IMR-90 (cell line): Measurements from ENCODE around the gene ANO1. TPM values are rescaled to one million over a fixed set of nuclear protein-coding genes. Genes with fewer than 3 reads are reported as not detected.

ENCODE experiments used
- ATAC-seq: fragments of 200-7000 bp; cut with Tn5 transposase; 2 replicates; pipeline ENCODE4 v1.9.1; 2020; ENCODE audit warnings: low read depth, mild to moderate bottlenecking, moderate library complexity
- BruUV-seq: library from RNA; stranded (reverse); fragments of 400-500 nt; replicated peaks from 2 replicates; lab custom pipeline; 2021; lab: Mats Ljungman, UMichigan
- CTCF ChIA-PET: fragments of 300-600 bp; formaldehyde crosslinking; extraction: SDS; loops from one replicate; lab custom pipeline; 2021; ENCODE audit warnings: antibody characterized with exemption; lab: Yijun Ruan, JAX
- POLR2A ChIA-PET: fragments of 300-600 bp; sonication (Branson Sonifier 250); formaldehyde crosslinking; loops from one replicate; lab custom pipeline; 2022; ENCODE audit warnings: antibody characterized with exemption; ENCODE audit not compliant: unreplicated experiment; lab: Charles Lee
- DNase-seq: peaks from one replicate; pipeline ENCODE4 v3.0.0; 2013
- H2AFZ ChIP-seq: replicated peaks from 2 replicates; pipeline ENCODE3; 2013; ENCODE audit warnings: low read length, mild to moderate bottlenecking; ENCODE audit not compliant: poor library complexity
- H2AK5ac ChIP-seq: 2 replicates; pipeline ENCODE4 v1.6.1; 2013; ENCODE audit warnings: low read depth, low read length, inconsistent platforms
- H2AK9ac ChIP-seq: replicated peaks from 2 replicates; pipeline ENCODE3; 2013; ENCODE audit warnings: mild to moderate bottlenecking, low read depth, low read length, moderate library complexity; ENCODE audit not compliant: poor library complexity
- H2BK120ac ChIP-seq: 2 replicates; pipeline ENCODE4 v1.6.1; 2013; ENCODE audit warnings: low read depth, low read length, inconsistent platforms
- H2BK15ac ChIP-seq: 3 replicates; pipeline ENCODE4 v1.6.1; 2013; ENCODE audit warnings: low read depth, low read length, inconsistent platforms
- H2BK20ac ChIP-seq: 2 replicates; pipeline ENCODE4 v1.6.1; 2013; ENCODE audit warnings: low read depth, mild to moderate bottlenecking, inconsistent platforms, low read length, moderate library complexity
- H2BK5ac ChIP-seq: 2 replicates; pipeline ENCODE4 v1.6.1; 2013; ENCODE audit warnings: mild to moderate bottlenecking, low read depth, low read length, inconsistent platforms; ENCODE audit not compliant: poor library complexity, severe bottlenecking
- H3K14ac ChIP-seq: replicated peaks from 2 replicates; pipeline ENCODE4 v1.6.1; 2013; ENCODE audit warnings: low read depth, low read length, inconsistent platforms
- H3K18ac ChIP-seq: 2 replicates; pipeline ENCODE4 v1.6.1; 2013; ENCODE audit warnings: low read depth, low read length, control low read depth
- H3K23ac ChIP-seq: 2 replicates; pipeline ENCODE4 v1.6.1; 2013; ENCODE audit warnings: low read depth, low read length, inconsistent platforms
- H3K27ac ChIP-seq: 2 replicates; pipeline ENCODE4 v1.5.1; 2013; ENCODE audit warnings: mild to moderate bottlenecking, control low read depth, low read length; ENCODE audit not compliant: insufficient read depth
- H3K27me3 ChIP-seq: 2 replicates; pipeline ENCODE4 v1.6.1; 2013; ENCODE audit warnings: low read length; ENCODE audit not compliant: control insufficient read depth, insufficient read depth
- H3K36me3 ChIP-seq: 2 replicates; pipeline ENCODE4 v1.6.1; 2013; ENCODE audit warnings: low read length, mixed read lengths; ENCODE audit not compliant: control insufficient read depth, insufficient read depth
- H3K4ac ChIP-seq: 2 replicates; pipeline ENCODE4 v1.6.1; 2013; ENCODE audit warnings: low read depth, low read length, inconsistent platforms
- H3K4me1 ChIP-seq: 2 replicates; pipeline ENCODE4 v1.6.1; 2013; ENCODE audit warnings: low read length, mixed read lengths; ENCODE audit not compliant: control insufficient read depth, insufficient read depth
- H3K4me2 ChIP-seq: 2 replicates; pipeline ENCODE4 v1.6.1; 2013; ENCODE audit warnings: low read depth, mild to moderate bottlenecking, control low read depth, low read length, moderate library complexity
- H3K4me3 ChIP-seq: 2 replicates; pipeline ENCODE4 v1.5.1; 2013; ENCODE audit warnings: low read depth, mild to moderate bottlenecking, control low read depth, low read length, moderate library complexity; ENCODE audit not compliant: insufficient read depth
- H3K56ac ChIP-seq: 2 replicates; pipeline ENCODE4 v1.6.1; 2013; ENCODE audit warnings: low read length, inconsistent platforms; ENCODE audit not compliant: insufficient read depth; ENCODE audit errors: extremely low read depth
- H3K79me1 ChIP-seq, 2 experiments: 2 replicates each; pipeline ENCODE4 v1.6.1; 2013; ENCODE audit warnings: low read length in 2 of 2, inconsistent platforms in 1 of 2, low read depth in 1 of 2
- H3K9ac ChIP-seq: 2 replicates; pipeline ENCODE4 v1.6.1; 2013; ENCODE audit warnings: low read depth, low read length, control low read depth
- H3K9me1 ChIP-seq: 2 replicates; pipeline ENCODE4 v1.6.1; 2013; ENCODE audit warnings: low read length, inconsistent platforms; ENCODE audit not compliant: insufficient read depth
- H3K9me3 ChIP-seq: 2 replicates; pipeline ENCODE4 v1.6.1; 2013; ENCODE audit warnings: low read length; ENCODE audit not compliant: control insufficient read depth, insufficient read depth
- H4K20me1 ChIP-seq: 2 replicates; pipeline ENCODE4 v1.6.1; 2013; ENCODE audit warnings: low read length, inconsistent platforms; ENCODE audit not compliant: insufficient read depth
- H4K5ac ChIP-seq: 2 replicates; pipeline ENCODE4 v1.6.1; 2013; ENCODE audit warnings: mild to moderate bottlenecking, low read depth, low read length, control low read depth
- H4K8ac ChIP-seq, 2 experiments: 2 replicates each; pipeline ENCODE4 v1.6.1; 2013; ENCODE audit warnings: low read depth in 2 of 2, low read length in 2 of 2, control low read depth in 1 of 2, inconsistent platforms in 1 of 2
- H4K91ac ChIP-seq: 2 replicates; pipeline ENCODE4 v1.6.1; 2013; ENCODE audit warnings: low read depth, low read length, inconsistent platforms; ENCODE audit not compliant: insufficient read depth
- CHD1 ChIP-seq: IDR thresholded peaks from 2 replicates; pipeline ENCODE4 v1.6.1; 2012; ENCODE audit warnings: low read depth, low read length, improper control_type of control experiment
- MAFK ChIP-seq: IDR thresholded peaks from 2 replicates; pipeline ENCODE4 v1.6.1; 2012; ENCODE audit warnings: low read depth, low read length, improper control_type of control experiment
- MAZ ChIP-seq: IDR thresholded peaks from 2 replicates; pipeline ENCODE4 v1.6.1; 2012; ENCODE audit warnings: low read depth, mild to moderate bottlenecking, low read length, improper control_type of control experiment, moderate library complexity, borderline replicate concordance
- MXI1 ChIP-seq: IDR thresholded peaks from 2 replicates; pipeline ENCODE4 v1.6.1; 2012; ENCODE audit warnings: low read depth, mild to moderate bottlenecking, low read length, moderate library complexity, borderline replicate concordance
- USF2 ChIP-seq: fragments of 150-350 bp; IDR thresholded peaks from 2 replicates; pipeline ENCODE4 v1.6.1; 2017; ENCODE audit warnings: mild to moderate bottlenecking, antibody characterized with exemption, low read length, low read depth
- WGBS, 2 experiments: methylation state at CpG; one replicate each; pipeline versions ENCODE4 v1.1.5 to v1.1.7; 2013; ENCODE audit warnings: missing lambda C conversion rate in 2 of 2; ENCODE audit not compliant: insufficient read length in 1 of 2; ENCODE audit errors: extremely low coverage in 2 of 2; 5-methylcytosine and 5-hydroxymethylcytosine counted together
- dilution Hi-C: fragments of 300-500 bp; cut with HindIII; formaldehyde crosslinking; loops from one replicate; pipeline ENCODE4 v1.14.3; 2018; ENCODE audit warnings: low sequenced_read_pairs; ENCODE audit not compliant: unreplicated experiment
- in situ Hi-C: fragments of 300-500 bp; cut with MboI; formaldehyde crosslinking; loops from 3 replicates; pipeline ENCODE4 v1.14.3; 2019; ENCODE audit warnings: low sequenced_read_pairs, inconsistent platforms, mixed read lengths
- intact Hi-C: fragments of 100-400 bp; cut with micrococcal nuclease; formaldehyde crosslinking; loops from 2 replicates; pipeline ENCODE4 v1.10.0; 2022
- polyA plus RNA-seq, 3 experiments: library from polyadenylated mRNA; depleted of rRNA; stranded (reverse); fragments of >200 nt; gene quantifications; 2 replicates each; pipeline ENCODE4 v1.2.3, GENCODE V29; 2012; ENCODE audit warnings: low replicate concordance in 1 of 3
- total RNA-seq: library from RNA; depleted of rRNA; stranded (reverse); fragments of >200 nt; gene quantifications from 2 replicates; pipeline ENCODE4 v1.2.3, GENCODE V29; 2012

ANO1 gene
- total and polyA plus RNA-seq, 2 of the 4 experiments (the other 2 are of a cell fraction) = 4.1 to 10.7 TPM

DNA sequence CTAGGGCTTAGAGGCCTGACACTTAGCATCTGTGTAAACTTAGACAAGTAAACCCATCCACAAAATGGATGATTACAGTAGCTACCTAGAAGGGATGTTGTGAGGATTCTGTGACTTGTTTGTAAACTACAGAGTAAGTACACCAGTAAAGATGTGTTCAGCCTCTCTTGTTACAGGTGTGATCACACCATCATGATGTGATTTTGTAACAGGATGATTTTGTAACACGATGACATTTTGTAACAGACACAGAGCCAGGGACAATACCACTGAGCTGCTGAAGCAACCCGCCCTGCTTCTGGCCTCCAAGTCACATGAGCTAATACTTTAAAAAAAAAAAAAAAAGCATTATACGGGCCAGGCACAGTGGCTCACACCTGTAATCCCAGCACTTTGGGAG is 142.0 kb downstream of the ANO1 start:
- Histone ChIP-seq H3K56ac (no peak overlapping the region), H2AFZ (no peak overlapping the region), H3K9me3 (peaks cover 3% of the 10 kb centered on the region; the same call in 1 of the 2 replicates), H3K27ac (no peak overlapping the region), H3K9me1 (no peaks in the 10 kb centered on the region), H2BK5ac (no peak overlapping the region), H4K8ac (no peak overlapping the region), H2BK20ac (no peak overlapping the region), H2AK9ac (no peak overlapping the region), H3K36me3 (no peaks in the 10 kb centered on the region), H3K23ac (no peak overlapping the region; the same call in 1 of the 2 replicates), H4K20me1 (no peaks in the 10 kb centered on the region), H2BK15ac (no peak overlapping the region), H3K4me2 (no peak overlapping the region), H3K79me1 (no peaks in the 10 kb centered on the region), H3K27me3 (peaks cover 21% of the 10 kb centered on the region), H3K18ac (no peak overlapping the region), H2BK120ac (no peak overlapping the region), H4K5ac (no peak overlapping the region), H3K4me1 (no peaks in the 10 kb centered on the region), H3K9ac (no peak overlapping the region), H3K14ac (no peak overlapping the region), H3K4me3 (no peak overlapping the region), H3K4ac (no peak overlapping the region), H4K91ac (no peak overlapping the region), H2AK5ac (no peak overlapping the region)
- WGBS, 2 experiments = no CpG with 5 or more reads among the region's 3 CpGs
- dilution Hi-C loops (no loop called here), in situ Hi-C loops (no loop called here), intact Hi-C loops (no loop called here)
- ATAC-seq (no peak), DNase-seq (no peak)
- TF ChIP-seq MXI1 (no peak), MAZ (no peak), USF2 (no peak), MAFK (no peak), CHD1 (no peak)
- CTCF ChIA-PET = no interaction called here
- no TSS peak for BruUV-seq
- POLR2A ChIA-PET = interaction anchor here (0.6 kb wide), 1 partner anchor 24 kb away, joined by 3 read pairs; no protein-coding TSS in a partner anchor
